K562 (cell line): ENCODE measurements around the gene RSF1. TPM values are rescaled to one million over a fixed set of nuclear protein-coding genes. Genes with fewer than 3 reads are reported as not detected.

Experiments
- ATAC-seq: fragments of 200-7000 bp; cut with Tn5 transposase; 3 replicates; pipeline ENCODE4 v1.9.1; 2020; ENCODE audit warnings: moderate library complexity
- BruUV-seq: library from RNA; stranded (reverse); fragments of 400-500 nt; replicated peaks from 2 replicates; lab custom pipeline; 2021; lab: Mats Ljungman, UMichigan
- CTCF ChIA-PET: fragments of 300-600 bp; formaldehyde crosslinking; extraction: SDS; loops from one replicate; lab custom pipeline; 2021; ENCODE audit warnings: low intra/inter-chr PET ratio; lab: Yijun Ruan, JAX
- POLR2A ChIA-PET: fragments of 300-600, 350-650 bp; sonication (Branson Sonifier 250); formaldehyde crosslinking; extraction: SDS; loops from one replicate; lab custom pipeline; 2021; ENCODE audit warnings: antibody characterized with exemption, inconsistent platforms; lab: Yijun Ruan, JAX
- DNase-seq, 4 experiments: peaks; one replicate each; pipeline versions ENCODE4 v3.0.0 to v3.0.0-alpha.2; 2011 to 2018; ENCODE audit warnings: low spot score in 3 of 4, mixed read lengths in 3 of 4; ENCODE audit errors: extremely low read depth in 1 of 4
- FAIRE-seq: peaks from 2 replicates; lab custom pipeline; 2011; peaks lifted over from hg19 to GRCh38; lab: Jason Lieb, UNC
- H2AFZ ChIP-seq: 2 replicates; pipeline ENCODE4 v1.6.0; 2011; ENCODE audit warnings: low read depth, low read length, control low read depth, inconsistent platforms
- H3K27ac ChIP-seq: fragments of 200-600 bp; 3 replicates; pipeline ENCODE4 v1.8.0; 2011; ENCODE audit warnings: low read depth, mild to moderate bottlenecking, control low read depth, inconsistent platforms, low read length, moderate library complexity, mixed read lengths; ENCODE audit errors: extremely low read depth
- H3K27me3 ChIP-seq, 2 experiments: fragments of 300-600 bp in 1 of 2; 2 replicates in 1 of 2; 3 replicates in 1 of 2; pipeline versions ENCODE4 v1.6.0 to v1.8.0; 2011; ENCODE audit warnings: inconsistent platforms in 2 of 2, low read length in 2 of 2, mild to moderate bottlenecking in 1 of 2, mixed read lengths in 1 of 2, moderate library complexity in 1 of 2; ENCODE audit not compliant: control insufficient read depth in 2 of 2, insufficient read depth in 2 of 2
- H3K36me3 ChIP-seq: fragments of 300-600 bp; 3 replicates; pipeline ENCODE4 v1.8.0; 2011; ENCODE audit warnings: mild to moderate bottlenecking, low read length, inconsistent platforms; ENCODE audit not compliant: control insufficient read depth, insufficient read depth
- H3K4me1 ChIP-seq, 2 experiments: fragments of 200-600 bp in 1 of 2; replicated peaks in 1 of 2; 2 replicates in 1 of 2; 3 replicates in 1 of 2; pipeline versions ENCODE4 v1.5.1 to v1.8.0; 2011; ENCODE audit warnings: inconsistent platforms in 2 of 2, low read length in 2 of 2, mild to moderate bottlenecking in 1 of 2, mixed read lengths in 1 of 2, moderate library complexity in 1 of 2; ENCODE audit not compliant: control insufficient read depth in 2 of 2, insufficient read depth in 2 of 2
- H3K4me2 ChIP-seq: 2 replicates; pipeline ENCODE4 v1.6.1; 2011; ENCODE audit warnings: low read length, control low read depth, inconsistent platforms, mixed read lengths; ENCODE audit not compliant: insufficient read depth
- H3K4me3 ChIP-seq: fragments of 200-600 bp; sonication (generic), shearing (Covaris generic); 2 replicates; pipeline ENCODE4 v1.5.1; 2016; ENCODE audit warnings: control low read depth, inconsistent platforms
- H3K79me2 ChIP-seq: fragments of 200-600 bp; 3 replicates; pipeline ENCODE4 v1.8.0; 2011; ENCODE audit warnings: low read length, inconsistent platforms; ENCODE audit not compliant: control insufficient read depth, insufficient read depth
- H3K9ac ChIP-seq, 2 experiments: 2 replicates each; pipeline versions ENCODE4 v1.6.0 to v1.6.1; 2011; ENCODE audit warnings: low read depth in 2 of 2, low read length in 2 of 2, control low read depth in 1 of 2, inconsistent platforms in 1 of 2, mild to moderate bottlenecking in 1 of 2, mixed read lengths in 1 of 2; ENCODE audit not compliant: insufficient read depth in 1 of 2
- H3K9me1 ChIP-seq: one replicate; pipeline ENCODE4 v1.6.0; 2011; ENCODE audit warnings: inconsistent platforms, mild to moderate bottlenecking, low read length, moderate library complexity; ENCODE audit not compliant: control insufficient read depth, insufficient read depth
- H3K9me3 ChIP-seq: replicated peaks from 2 replicates; pipeline ENCODE4 v1.5.1; 2011; ENCODE audit warnings: low read depth, low read length, inconsistent platforms; ENCODE audit not compliant: control insufficient read depth, insufficient read depth
- H4K20me1 ChIP-seq: replicated peaks from 2 replicates; pipeline ENCODE4 v1.6.1; 2011; ENCODE audit warnings: low read length, inconsistent platforms, mixed read lengths; ENCODE audit not compliant: control insufficient read depth, insufficient read depth
- BRF1 ChIP-seq: IDR thresholded peaks from 3 replicates; pipeline ENCODE4 v1.6.1; 2011; ENCODE audit warnings: borderline replicate concordance, mild to moderate bottlenecking; ENCODE audit not compliant: insufficient read length; ENCODE audit errors: extremely low read depth
- ETV5 ChIP-seq: sonication (generic); formaldehyde crosslinking; IDR thresholded peaks from 2 replicates; pipeline ENCODE4 v1.4.0; 2020; ENCODE audit warnings: low read depth, mild to moderate bottlenecking, missing genetic modification reagents
- KDM2B ChIP-seq: fragments of 250-450 bp; sonication (Bioruptor Pico); IDR thresholded peaks from 2 replicates; pipeline ENCODE4 v1.8.0; 2021; ENCODE audit warnings: mild to moderate bottlenecking, moderate library complexity
- MAFG ChIP-seq: fragments of 450-650 bp; conservative IDR thresholded peaks from 2 replicates; pipeline ENCODE4 v1.6.1; 2016; ENCODE audit warnings: missing genetic modification characterization, missing compliant biosample characterization
- YY1 ChIP-seq, 3 experiments: IDR thresholded peaks; 2 replicates each; pipeline ENCODE4 v1.6.1; 2011; ENCODE audit warnings: low read length in 2 of 3, mild to moderate bottlenecking in 2 of 3, moderate library complexity in 2 of 3, borderline replicate concordance in 1 of 3, control low read depth in 1 of 3, low read depth in 1 of 3; ENCODE audit not compliant: insufficient read depth in 3 of 3, insufficient replicate concordance in 2 of 3, control insufficient read depth in 1 of 3, insufficient read length in 1 of 3; ENCODE audit errors: extremely low read depth in 1 of 3
- ZBTB40 ChIP-seq, 2 experiments: fragments of 450-650 bp in 1 of 2; sonication (generic) in 1 of 2; formaldehyde crosslinking in 1 of 2; IDR thresholded peaks; 2 replicates each; pipeline versions ENCODE4 v1.7.1 to v1.9.0; 2016 to 2022; ENCODE audit warnings: inconsistent platforms in 1 of 2, mild to moderate bottlenecking in 1 of 2, missing genetic modification reagents in 1 of 2
- WGBS: fragments of 100-300 bp; shearing (Covaris generic); methylation state at CpG from one replicate; pipeline ENCODE4 v1.1.6; 2016; ENCODE audit warnings: low coverage, mixed read lengths; ENCODE audit not compliant: insufficient coverage; ENCODE audit errors: missing lambda C conversion rate; 5-methylcytosine and 5-hydroxymethylcytosine counted together
- in situ Hi-C: fragments of 300-500 bp; cut with MboI; formaldehyde crosslinking; loops from 4 replicates; pipeline ENCODE4 v1.15.0; 2018; ENCODE audit warnings: inconsistent platforms, mixed read lengths
- intact Hi-C: fragments of 100-400 bp; cut with micrococcal nuclease; formaldehyde crosslinking; loops from 2 replicates; pipeline ENCODE4 v1.14.2; 2022
- polyA plus RNA-seq, 8 experiments: library from polyadenylated mRNA; depleted of rRNA in 4 of 8; stranded (reverse) in 5 of 8; unstranded in 3 of 8; fragments of >200 nt; fragmentation: Nextera tagmentation in 2 of 8; fragmentation: Illumina TruSeq in 1 of 8; extraction: Ambion mirVana in 2 of 8; extraction: Trizol in 1 of 8; gene quantifications; 2 replicates each; pipeline versions ENCODE4 v1.2.1 to v1.2.3, GENCODE V29; 2011 to 2014; ENCODE audit warnings: inconsistent platforms in 1 of 8, missing spikeins in 1 of 8
- total RNA-seq, 7 experiments: library from RNA; depleted of rRNA in 6 of 7; stranded (reverse); fragments of >200 nt in 6 of 7; fragmentation: Illumina TruSeq in 2 of 7; extraction: Trizol in 2 of 7; gene quantifications; 2 replicates each; pipeline versions ENCODE4 v1.2.1 to v1.2.3, GENCODE V29; 2011 to 2021; ENCODE audit warnings: low replicate concordance in 1 of 7

RSF1 gene
- total and polyA plus RNA-seq, 9 of the 15 experiments (the other 6 are each of a cell fraction or from before 2014, with no cell fraction given) = 9.7 to 63.6 (median 42.8) TPM

- 95% methylated on average over 1 of the region's 1 CpG for WGBS
- no TSS peak for BruUV-seq
- Histone ChIP-seq H3K27ac (no peak overlapping the region), H3K4me1 (no peaks in the 10 kb centered on the region), H3K9me3 (no peaks in the 10 kb centered on the region), H4K20me1 (no peaks in the 10 kb centered on the region), H3K9ac (no peak overlapping the region), H3K27me3 (no peaks in the 10 kb centered on the region), H2AFZ (no peak overlapping the region), H3K4me2 (no peak overlapping the region), H3K36me3 (peaks cover 58% of the 10 kb centered on the region), H3K9me1 (no peaks in the 10 kb centered on the region), H3K79me2 (no peaks in the 10 kb centered on the region), H3K4me3 (no peak overlapping the region)
- FAIRE-seq (no peak), DNase-seq (no peak), ATAC-seq (no peak)
- in situ Hi-C loops = no loop called here
- CTCF ChIA-PET = no interaction called here
- intact Hi-C loops = no loop called here
- no peak for TF ChIP-seq KDM2B
- TF ChIP-seq BRF1 = no peak
- TF ChIP-seq YY1 (IDR thresholded peaks at IDR 0.05; ENCODE audit: borderline replicate concordance in 1 of 3, control insufficient read depth in 1 of 3, extremely low read depth in 1 of 3, insufficient read depth in 3 of 3, insufficient read length in 1 of 3, insufficient replicate concordance in 2 of 3, low read depth in 1 of 3, low read length in 2 of 3) = no peak
- TF ChIP-seq ETV5 (CRISPR knock-in tag) = no peak
- POLR2A ChIA-PET = no interaction called here
These were observed 125.1 kb downstream of the RSF1 start for GRCh38 chr11:77695417-77695816.

GRCh38 chr11:77690649-77691048 is 129.9 kb downstream of the RSF1 start:
- FAIRE-seq (no peak), ATAC-seq (no peak), DNase-seq (no peak)
- no peak overlapping the region for H3K9ac ChIP-seq
- H3K4me2 ChIP-seq = no peak overlapping the region
- no peaks in the 10 kb centered on the region for H3K9me3 ChIP-seq
- CTCF ChIA-PET = no interaction called here
- WGBS = 94% methylated on average over 3 of the region's 3 CpGs
- TF ChIP-seq ZBTB40 (IDR thresholded peaks at IDR 0.05) (peak; percentile 64), ZBTB40 (CRISPR knock-in tag; IDR thresholded peaks at IDR 0.05) (no peak), MAFG (tag) (no peak)
- H3K4me3 ChIP-seq = no peak overlapping the region
- no peaks in the 10 kb centered on the region for H3K79me2 ChIP-seq
- intact Hi-C loops (no loop called here), in situ Hi-C loops (no loop called here)
- H3K9me1 ChIP-seq = no peaks in the 10 kb centered on the region
- no TSS peak for BruUV-seq
- no peaks in the 10 kb centered on the region for H4K20me1 ChIP-seq
- no peaks in the 10 kb centered on the region for H3K27me3 ChIP-seq
- POLR2A ChIA-PET = no interaction called here
- no peak overlapping the region for H3K27ac ChIP-seq
- H3K36me3 ChIP-seq = peaks cover 54% of the 10 kb centered on the region; the same call in 2 of the 3 replicates
- no peaks in the 10 kb centered on the region for H3K4me1 ChIP-seq
- no peak overlapping the region for H2AFZ ChIP-seq
